GM12872 (cell line): Measurements from ENCODE around the gene HMGCS1.

Experiments used
- TF ChIP-seq, protein P1 (sequence below): IDR thresholded peaks from 3 replicates; pipeline ENCODE4 v1.5.1; 2011; ENCODE audit warnings: low read depth, mild to moderate bottlenecking, low read length, moderate library complexity; ENCODE audit not compliant: insufficient read depth

HMGCS1 gene

DNA sequence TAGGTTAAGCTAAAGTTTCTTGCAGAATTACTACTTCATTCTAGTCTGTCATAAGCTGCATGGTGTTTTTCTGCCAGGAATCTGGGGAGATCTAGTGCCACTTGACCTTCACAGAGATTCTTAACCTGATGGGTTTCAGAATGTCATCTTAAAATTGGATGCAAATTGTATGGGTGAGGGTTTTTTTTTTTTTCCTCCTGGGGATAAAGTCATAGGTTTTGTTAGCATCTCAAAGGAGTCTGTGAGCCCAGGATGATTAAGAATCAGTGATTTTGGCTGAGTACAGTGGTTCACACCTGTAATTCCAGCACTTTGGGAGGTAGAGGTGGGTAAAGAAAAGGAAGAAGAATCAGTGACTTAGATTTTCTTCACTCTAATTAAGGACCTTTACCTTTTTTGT, 69.9 kb downstream of the HMGCS1 start:
- TF ChIP-seq, protein P1, sequence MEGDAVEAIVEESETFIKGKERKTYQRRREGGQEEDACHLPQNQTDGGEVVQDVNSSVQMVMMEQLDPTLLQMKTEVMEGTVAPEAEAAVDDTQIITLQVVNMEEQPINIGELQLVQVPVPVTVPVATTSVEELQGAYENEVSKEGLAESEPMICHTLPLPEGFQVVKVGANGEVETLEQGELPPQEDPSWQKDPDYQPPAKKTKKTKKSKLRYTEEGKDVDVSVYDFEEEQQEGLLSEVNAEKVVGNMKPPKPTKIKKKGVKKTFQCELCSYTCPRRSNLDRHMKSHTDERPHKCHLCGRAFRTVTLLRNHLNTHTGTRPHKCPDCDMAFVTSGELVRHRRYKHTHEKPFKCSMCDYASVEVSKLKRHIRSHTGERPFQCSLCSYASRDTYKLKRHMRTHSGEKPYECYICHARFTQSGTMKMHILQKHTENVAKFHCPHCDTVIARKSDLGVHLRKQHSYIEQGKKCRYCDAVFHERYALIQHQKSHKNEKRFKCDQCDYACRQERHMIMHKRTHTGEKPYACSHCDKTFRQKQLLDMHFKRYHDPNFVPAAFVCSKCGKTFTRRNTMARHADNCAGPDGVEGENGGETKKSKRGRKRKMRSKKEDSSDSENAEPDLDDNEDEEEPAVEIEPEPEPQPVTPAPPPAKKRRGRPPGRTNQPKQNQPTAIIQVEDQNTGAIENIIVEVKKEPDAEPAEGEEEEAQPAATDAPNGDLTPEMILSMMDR = no peak

- TF ChIP-seq, protein P1 = no peak
Measured at GRCh38 chr5:43242196-43242595, 71.0 kb downstream of the HMGCS1 start.
